LoVo (cell line): ENCODE results near the gene ETHE1.

Experiments
- DNase-seq: peaks from one replicate; pipeline ENCODE4 v3.0.0-alpha.2; 2016; ENCODE audit warnings: low spot score

ETHE1 gene, protein sequence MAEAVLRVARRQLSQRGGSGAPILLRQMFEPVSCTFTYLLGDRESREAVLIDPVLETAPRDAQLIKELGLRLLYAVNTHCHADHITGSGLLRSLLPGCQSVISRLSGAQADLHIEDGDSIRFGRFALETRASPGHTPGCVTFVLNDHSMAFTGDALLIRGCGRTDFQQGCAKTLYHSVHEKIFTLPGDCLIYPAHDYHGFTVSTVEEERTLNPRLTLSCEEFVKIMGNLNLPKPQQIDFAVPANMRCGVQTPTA

DNA sequence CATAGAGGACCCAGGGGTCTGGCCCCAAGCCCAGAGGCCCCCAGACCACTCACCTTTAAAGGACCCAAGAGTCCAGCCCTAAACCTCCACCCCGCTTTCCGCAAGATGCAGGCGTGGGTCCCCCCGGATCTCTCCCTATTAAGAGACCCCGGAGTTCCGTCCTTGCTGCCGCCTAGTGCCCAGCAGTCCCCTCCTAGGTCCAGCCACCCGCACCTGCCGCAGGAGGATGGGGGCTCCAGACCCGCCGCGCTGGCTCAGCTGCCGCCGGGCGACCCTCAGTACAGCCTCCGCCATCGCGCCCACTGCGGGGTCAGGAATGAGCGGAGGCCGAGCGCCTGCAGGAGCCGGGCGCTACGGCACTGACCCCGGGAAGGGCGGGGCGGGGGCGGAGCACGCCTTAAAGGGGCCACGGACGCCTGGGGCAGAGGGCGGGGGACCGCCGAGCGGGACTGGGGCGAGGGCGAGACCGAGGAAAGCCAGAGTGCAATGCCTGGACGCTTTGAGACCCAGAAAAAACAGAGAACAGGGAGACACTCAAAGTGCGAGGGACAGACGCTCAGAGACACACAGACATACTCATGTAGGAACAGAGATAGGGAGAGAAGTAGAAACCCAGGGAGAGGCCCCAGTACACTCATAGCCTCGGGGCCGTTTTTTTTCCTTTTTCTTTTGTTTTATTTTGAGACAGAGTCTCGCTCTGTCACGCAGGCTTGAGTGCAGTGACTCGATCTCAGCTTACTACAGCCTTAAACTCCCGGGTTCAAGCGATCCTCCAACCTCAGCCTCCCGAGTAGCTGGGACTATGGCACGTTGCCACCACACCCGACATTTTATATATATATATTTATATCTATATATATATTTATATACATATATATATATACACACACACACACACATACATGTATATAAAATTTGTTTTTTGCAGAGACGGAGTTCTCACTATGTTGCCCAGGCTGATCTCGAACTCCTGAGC is at the start of gene ETHE1:
Gene ETHE1 (minus strand): TSS at position 318 of the 976 bp plus-strand sequence. CDS start 24 bp downstream, at position 294.
- DNase-seq = peak; percentile 63

DNA sequence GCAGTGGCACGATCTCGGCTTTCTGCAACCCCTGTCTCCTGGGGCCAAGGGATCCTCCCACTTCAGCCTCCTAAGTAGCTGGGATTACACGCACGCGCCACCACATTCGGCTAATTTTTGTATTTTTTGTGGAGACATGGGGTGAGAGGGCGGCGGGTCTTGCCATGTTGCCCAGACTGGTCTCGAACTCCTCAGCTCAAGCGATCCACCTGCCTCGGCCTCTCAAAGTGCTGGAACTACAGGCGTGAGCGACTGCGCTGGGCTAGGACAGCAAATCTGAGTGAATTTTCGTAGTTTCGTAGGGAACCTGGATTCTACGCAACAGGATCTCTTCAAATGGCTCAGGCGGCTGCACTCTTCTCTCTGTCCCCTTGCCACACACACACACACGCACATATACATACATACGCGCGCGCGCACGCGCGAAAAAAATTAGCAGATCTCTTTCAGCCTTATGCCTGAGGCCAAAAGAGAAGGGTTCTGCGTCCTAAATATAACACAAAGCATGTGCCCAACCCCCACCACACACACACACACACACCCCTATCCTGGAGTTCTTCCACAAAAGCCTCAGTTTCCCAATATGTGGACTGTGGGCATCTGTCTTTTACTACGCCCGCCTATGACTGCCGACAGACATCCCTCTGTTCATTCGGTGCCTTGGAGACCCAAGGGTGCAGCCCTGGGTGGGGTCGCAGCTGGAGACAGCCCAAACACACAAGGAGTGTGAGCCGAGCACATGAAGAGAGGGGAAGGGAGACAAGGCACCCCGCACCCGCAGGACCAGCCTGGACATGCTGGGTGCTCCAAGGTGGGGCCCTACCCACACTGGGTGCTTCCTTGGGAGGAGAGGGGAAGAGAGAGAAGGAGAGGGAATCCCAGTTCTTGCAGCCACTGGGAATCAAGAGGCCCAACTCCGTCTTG is 49.2 kb upstream of the ETHE1 start:
- DNase-seq = no peak

DNA sequence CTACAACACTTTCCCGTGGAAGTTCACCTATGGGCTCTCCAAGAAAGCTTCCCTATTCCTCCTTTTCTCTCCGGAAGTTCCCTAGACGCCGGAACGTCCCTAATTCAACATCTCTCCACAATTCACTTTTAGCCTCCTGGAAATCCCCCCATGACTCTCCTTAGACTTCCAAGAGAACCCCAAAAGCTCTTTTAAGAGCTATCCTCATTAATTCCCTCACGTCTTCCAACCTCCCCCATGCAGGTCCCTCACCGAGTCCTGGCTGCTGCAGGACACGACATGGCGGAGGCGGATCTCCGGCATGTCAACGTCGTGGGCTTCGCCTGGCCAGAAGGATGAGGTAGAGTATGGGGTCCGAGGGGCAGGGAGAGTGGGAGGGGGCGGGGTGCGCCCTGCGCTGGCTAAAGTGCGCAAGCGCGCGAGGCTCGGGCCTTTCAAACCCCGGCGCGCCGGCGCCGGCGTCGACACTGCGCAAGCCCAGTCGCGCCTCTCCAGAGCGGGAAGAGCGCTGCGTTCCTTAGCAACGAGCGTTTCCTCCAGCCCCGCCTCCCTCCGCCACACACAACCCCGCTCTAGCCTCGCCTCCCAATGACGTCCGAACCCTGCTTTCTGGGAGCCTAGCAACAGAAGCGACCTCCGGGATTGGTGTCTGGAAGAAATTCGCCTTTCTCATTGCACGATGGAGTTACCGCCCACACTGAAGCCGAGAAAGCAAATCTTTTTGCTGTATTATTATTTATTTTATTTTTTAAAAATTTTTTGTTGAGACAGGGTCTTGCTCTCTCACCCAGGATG is 48.4 kb upstream of the ETHE1 start, which contains the start of the genes PINLYP and XRCC1:
Gene PINLYP (plus strand): TSS at position 646 of the 795 bp plus-strand sequence. CDS start 1,391 bp downstream, outside the sequence.
Gene XRCC1 (minus strand): TSS at position 372 of the 795 bp plus-strand sequence. CDS start 69 bp downstream, at position 303.
- DNase-seq = peak; percentile 98

DNA sequence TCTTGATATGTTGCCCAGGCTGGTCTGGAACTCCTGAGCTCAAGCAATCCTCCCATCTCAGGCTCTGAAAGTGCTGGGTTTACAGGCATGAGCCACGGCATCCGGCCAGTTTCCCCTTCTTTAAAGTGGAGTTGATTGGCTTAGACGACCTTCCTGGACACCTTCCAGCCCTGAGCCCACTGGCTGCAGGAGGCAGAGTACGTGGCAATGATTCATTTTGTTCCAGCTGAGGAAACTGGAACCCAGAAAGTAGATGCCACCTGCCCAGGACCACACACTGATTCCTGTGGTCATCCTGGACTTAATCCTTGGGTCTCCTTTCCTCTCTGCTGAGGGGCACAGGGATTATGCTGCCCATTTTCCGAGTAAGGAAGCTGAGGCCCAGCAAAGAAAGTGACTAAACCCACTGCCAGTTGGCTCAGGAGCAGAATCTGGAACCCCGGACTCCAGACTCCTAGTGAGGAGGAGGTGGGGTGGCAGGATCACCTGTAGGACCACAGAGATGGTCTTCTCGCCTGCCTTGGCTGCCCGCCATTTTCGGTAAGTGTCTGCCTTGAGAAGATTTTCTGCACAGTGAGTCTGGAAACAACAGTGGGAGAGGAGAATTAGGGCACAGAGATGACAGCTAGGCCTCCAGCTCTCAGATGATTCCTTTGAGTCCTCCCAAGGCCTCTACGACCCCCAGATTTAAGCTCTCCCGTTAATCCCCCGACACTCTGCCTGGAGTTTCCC is 47.6 kb upstream of the ETHE1 start:
- DNase-seq = no peak

DNA sequence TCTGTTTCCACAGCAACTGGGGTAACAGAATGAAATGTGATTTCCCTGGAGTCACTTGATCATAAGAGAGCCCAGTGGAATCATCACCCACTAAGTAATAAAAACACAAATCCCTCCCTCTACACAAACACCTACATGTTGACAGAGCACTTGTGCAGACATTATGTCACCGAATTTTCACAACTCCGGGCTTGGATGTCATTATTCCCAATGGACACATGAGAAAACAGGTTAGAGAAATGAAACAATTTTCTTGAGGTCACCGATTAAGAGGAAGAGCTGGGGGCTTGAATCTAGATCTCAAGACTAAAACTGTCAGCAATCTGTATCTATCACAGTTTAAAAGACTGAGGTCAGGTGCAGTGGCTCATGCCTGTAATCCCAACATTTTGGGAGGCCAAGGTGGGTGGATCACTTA is 45.2 kb upstream of the ETHE1 start:
- no peak for DNase-seq

DNA sequence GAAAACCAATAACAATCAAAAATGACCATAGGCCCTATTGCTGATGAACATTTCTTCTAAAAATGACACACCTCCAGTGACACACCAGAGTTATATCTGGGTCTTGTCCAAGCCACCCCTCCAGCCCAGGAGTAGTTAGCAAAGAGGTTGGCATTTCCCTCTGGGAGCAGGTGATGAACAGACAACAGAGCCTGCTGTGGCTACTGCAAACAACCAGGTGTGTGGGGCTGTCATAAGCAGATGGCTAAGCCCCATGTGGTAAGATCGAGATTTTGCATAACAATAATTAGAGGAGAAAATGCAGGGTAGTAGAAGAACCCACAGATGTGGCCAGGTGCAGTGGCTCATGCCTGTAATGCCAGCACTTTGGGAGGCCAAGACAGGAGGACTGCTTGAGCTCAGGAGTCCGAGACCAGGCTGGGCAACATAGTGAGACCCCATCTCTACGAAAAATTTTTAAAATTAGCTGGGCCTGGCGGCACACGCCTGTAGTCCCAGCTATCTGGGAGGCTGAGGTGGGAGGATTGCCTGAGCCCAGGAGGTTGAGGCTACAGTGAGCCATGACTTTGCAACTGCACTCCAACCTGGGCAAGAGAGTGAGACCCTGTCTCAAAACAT is 43.3 kb upstream of the ETHE1 start:
- DNase-seq = no peak

DNA sequence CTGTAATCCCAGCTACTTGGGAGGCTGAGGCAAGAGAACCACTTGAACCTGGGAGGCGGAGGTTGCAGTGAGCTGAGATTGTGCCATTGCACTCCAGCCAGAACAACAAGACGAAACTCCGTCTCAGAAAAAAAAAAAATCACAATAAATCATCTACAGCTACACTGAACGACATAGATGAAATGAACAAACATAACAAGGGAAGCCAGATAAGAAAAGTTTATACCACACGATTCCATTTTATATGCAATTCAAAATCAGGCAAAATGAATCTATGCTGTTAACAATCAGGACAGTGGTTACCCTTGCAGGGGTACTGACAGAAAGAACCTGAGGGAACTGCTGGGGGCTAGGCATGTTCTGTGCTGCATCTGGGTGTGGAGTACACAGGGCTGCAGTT is 42.7 kb upstream of the ETHE1 start:
- DNase-seq = no peak

DNA sequence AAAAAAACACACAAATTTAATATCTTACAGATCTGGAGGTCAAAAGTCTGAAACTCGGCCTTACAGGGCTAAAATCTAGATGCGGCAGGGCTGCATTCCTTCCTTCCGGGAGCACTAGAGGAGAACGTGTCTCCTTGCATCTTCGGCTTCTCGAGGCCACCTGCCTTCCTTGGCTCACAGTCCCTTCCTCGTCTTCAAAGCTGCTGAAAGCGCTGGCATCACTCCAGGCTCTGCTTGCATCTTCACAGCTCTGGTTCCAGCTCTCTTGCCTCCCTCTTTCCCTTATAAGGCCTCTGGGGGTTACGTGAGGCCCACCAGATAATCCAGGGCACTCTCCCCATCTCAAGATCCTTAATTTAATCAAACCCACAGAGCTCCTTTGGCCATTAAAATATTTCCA is 37.8 kb upstream of the ETHE1 start:
- DNase-seq = no peak

DNA sequence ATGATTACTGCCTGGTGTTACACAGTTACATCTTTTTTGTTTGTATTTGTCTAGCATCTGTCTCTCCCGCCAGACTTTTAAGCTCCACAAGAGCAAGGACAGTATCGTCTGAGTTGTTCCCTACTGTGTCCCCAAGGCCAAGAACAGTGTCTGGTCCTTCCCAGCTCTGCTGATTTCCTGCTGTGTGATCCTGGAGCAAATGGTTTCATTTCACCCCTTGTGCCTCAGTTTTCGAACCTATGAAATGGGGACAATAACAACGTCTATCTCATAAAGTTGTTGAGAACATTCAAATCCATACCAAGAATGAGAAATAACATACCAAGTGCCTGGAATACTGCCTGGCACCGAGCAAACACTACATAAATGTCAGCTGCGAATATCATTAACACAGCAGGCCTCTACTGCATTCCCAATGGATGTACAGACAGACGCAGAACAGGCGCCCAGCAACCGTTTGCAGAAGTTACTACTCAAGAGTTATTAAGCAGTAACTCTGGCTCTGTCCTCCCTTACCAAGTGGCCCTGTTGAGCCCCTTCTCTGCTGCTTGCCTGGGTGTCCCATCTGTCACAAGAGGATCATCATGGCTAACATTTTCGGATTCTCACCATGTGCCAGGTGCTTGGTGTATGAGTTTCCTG is 36.9 kb upstream of the ETHE1 start:
- DNase-seq = no peak

DNA sequence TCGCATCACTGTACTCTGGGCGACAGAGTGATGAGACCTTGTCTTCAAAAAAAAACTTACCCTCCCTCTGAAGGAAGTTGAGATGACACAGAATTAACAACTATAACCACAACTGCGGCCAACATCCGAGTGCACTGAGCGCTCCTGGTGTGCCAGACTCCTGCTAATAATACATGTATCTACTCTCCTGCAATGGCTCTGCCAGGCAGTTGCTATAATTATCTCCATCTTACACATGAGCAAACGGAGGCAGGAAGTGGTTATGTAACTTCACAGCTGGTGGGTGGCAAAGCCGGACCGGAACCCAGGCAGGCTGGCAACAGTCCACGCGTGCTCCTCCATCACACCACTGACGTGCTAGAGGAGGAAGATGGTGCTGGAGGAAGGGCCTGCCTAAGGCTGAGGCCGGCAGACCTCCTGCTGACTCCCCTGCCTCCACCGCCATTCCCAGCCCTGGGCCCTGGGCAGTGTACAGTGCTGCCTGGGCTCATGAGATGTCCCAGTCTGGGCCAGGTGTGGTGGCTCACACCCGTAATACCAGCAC is 35.8 kb upstream of the ETHE1 start:
- no peak for DNase-seq

DNA sequence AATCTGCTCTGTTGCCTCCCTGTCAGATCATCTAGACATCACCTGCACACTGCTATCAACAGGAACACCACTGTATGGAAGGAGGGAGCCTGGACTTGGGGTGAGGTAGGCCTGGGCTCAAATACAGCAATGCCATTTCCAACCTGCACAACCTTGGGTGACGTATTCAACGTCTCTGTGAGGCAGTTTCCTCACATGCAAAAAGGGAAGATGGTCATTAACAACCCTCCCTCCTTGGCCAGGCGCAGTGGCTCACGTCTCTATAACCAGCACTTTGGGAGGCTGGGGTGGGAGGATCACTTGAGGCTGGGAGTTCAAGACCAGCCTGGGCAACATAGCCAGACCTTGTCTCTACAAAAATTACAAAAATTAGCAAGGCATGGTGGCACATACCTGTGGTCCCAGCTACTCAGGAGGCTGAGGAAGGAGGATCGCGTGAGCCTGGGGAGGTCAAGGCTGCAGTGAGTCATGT is 35.3 kb upstream of the ETHE1 start:
- no peak for DNase-seq

DNA sequence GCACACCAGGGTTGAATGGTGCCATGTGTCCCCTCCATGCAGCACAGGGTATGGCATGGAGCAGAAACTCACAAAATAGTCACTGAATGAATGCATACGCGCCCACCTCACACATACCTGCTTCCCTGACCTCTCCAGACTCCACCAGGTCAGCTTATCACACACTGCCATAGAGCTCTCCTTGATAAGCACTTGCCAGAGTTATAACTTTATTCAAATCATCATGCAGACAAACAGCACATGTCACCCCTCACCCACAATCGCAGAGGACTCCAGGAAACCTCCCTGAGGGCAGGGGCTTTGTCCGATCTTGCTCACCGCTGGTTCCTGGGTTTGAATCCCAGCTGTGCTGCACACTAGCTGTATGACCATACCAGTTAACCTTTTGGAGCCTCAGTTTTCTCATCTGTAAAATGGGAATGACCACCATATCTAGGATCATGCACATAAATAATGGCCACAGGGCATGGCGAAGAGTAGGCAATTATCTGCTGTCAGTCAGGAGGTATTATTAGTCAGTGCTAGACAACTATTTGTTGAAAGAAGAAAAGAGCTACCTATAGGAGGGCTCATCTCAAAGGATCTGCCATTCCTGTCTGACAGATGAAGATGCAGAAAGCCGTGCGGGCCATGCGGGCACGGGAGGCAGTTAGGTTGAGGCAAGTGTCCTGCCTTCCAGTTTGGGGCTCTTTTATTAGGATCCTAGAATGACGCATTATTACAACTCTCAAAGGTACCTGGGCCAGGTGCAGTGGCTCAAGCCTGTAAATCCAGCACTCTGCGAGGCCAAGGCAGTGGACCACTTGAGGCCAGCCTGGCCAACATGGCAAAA is 34.4 kb upstream of the ETHE1 start:
- DNase-seq = no peak

DNA sequence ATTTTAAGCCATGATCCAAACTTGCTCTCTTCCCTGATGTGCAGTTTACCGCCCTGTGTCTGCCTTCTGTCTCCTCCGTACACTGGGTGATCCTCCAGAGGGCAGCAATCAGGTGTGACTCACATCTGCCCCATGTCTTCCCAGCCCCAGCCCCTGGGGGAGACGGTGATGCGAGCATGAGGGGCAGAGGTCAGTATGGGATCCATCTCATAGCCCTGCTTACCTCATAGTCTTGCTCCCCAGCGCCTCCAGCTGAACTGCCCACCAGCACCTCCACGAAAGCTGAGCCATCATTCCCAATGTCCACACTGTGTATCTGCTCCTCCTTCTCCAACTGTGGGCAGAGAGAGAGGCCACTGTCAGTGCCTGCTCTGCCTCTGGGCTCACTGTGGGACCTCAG is 33.7 kb upstream of the ETHE1 start:
- DNase-seq = no peak

DNA sequence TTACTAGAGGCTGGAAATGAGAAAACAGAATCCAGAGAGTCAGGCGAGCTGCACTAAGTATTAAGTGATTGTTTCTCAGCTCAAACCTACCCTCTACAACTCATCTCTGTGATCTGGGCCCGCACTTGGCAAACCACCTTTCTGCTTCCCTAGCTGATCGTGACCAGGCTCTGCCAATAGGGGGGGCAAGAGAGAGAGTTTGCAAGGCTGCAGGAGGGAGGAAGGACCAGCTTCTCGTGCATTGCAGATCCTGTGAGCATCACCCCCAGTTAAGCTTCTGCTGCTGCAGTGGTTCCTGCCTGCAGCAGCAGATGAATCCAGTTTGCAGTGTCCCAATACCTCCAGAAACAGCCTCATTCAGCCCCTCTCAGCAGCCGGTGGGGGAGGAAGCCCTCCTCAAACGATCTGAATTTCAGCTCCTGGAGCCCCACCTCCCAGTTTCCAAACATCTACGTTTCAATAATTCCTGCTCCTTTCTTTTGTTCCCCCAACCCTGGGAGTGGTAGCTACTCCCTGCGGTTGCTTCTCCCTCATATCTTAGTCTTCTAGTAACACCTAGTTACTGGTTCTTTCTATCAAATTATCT is 28.3 kb upstream of the ETHE1 start:
- peak; percentile 46 for DNase-seq

DNA sequence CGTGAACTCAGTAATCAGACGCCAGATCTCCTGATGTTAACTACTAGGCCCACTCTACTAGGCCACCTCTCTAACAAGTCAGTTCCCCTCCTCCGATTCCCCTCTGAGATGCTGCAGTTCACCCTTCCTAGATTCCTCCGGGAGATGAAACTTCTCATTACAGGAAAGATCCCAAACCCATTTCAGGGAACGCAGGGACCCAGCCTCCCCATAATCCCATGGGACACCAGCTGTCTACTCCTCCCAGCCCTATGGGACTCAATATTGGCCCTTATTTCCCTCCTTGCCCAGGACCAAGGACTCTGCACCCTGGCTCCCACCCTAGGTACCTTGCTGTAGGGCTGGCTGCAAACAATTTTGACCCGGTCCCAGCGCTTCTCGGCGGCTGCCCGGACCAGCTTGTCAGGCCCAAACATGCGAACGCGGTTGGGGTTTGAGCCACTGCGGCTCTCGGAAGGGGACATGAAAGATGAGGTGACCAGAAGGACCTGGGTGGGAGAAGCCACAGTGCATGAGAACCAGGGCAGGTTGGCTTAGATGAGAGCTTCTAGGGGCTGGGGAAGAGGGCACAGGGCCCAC is 27.4 kb upstream of the ETHE1 start:
- no peak for DNase-seq

DNA sequence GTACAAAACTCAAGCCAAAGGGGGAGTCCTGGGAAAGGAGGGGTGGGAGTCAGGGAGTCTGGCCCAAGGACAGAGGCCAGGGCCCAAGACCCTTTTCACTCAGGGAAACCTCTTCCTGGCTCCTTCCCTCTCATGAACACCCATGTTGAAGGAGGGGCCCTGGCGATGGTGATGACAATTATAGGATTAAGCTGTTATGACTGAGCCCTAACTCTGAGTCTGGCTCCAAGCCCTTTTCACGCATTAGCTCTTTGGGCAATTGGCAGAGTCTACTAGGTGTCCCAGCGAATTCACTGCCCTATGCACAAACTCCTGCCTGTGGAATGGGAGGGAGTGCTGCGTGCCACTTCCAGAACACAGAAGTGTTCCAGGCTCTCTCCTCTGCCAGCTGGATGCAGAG is 26.7 kb upstream of the ETHE1 start:
- DNase-seq = no peak

DNA sequence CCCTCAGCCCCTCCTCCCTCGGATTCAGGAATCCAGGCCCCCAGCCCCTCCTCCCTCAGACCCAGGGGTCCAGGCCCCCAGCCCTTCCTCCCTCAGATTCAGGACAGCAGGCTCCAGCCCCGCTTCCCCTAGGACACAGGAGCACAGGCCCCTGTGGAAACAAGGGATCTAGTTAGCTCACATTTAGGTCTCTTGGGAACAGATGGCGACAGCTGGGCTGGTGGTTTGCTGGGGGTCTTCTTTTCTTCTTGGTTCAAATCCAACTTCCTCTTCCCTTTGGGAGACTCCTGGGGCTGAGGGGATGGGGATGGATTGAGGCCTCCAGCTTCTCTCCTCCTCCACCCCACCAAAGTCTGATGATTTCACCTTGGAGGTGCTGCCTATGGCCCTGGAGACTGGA is 25.6 kb upstream of the ETHE1 start:
- no peak for DNase-seq

DNA sequence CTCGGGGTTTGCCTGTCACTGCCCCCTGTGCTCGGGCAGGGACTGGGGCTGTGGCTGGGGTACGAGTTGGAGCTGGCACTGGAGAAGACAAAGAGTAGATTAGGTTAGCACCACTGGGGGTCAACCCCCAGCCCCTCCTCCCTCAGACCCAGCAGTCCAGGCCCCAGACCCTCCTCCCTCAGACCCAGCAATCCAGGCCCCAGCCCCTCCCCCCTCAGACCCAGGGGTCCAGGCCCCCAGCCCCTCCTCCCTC is 25.1 kb upstream of the ETHE1 start:
- DNase-seq = no peak
